Measurements from ENCODE around the gene PEAK1. TPM values are rescaled to one million over a fixed set of nuclear protein-coding genes. Genes with fewer than 3 reads are reported as not detected.

Gene PEAK1
- total RNA-seq, 1 experiment from 2014 or later, result 21.2 TPM

- no peak overlapping the region for H3K4me2 ChIP-seq (ENCODE audit: insufficient read depth, insufficient read length, low read length)
- H3K9me3 Mint-ChIP-seq, result no peaks in the 10 kb centered on the region
- H2BK15ac ChIP-seq (ENCODE audit: low read depth, low read length), result no peak overlapping the region
- H3K79me2 ChIP-seq (ENCODE audit: insufficient read depth, low read length), result no peaks in the 10 kb centered on the region
- DNase-seq, result no peak
- no peak overlapping the region for H3K9ac ChIP-seq (ENCODE audit: extremely low read depth, insufficient read length, low read length)
- no peak overlapping the region for H2AFZ ChIP-seq (ENCODE audit: low read length)
- H2BK5ac ChIP-seq (ENCODE audit: insufficient read length, low read length), result no peak overlapping the region
- no peak for TF ChIP-seq CTCF (conservative IDR thresholded peaks at IDR 0.05)
- no peaks in the 10 kb centered on the region for H3K23me2 ChIP-seq (ENCODE audit: insufficient read length, low read depth, low read length, poor library complexity, severe bottlenecking)
- no peak overlapping the region for H3K18ac ChIP-seq (ENCODE audit: insufficient read length, low read depth, low read length)
- no peak overlapping the region for H4K5ac ChIP-seq (ENCODE audit: insufficient read length, low read depth, low read length)
- H2AK5ac ChIP-seq (ENCODE audit: insufficient read length, low read length), result no peak overlapping the region
- no peak overlapping the region for H2BK12ac ChIP-seq (ENCODE audit: insufficient read length, low read depth, low read length)
- no peak overlapping the region for H3T11ph ChIP-seq (ENCODE audit: low read length)
- peaks cover 5 to 16% (median 13%) of the 10 kb centered on the region in 3 experiments; a peak in 5 of 7 replicates for H3K36me3 Mint-ChIP-seq (ENCODE audit: insufficient read depth in 1 of 3, low read depth in 3 of 3)
- no peak overlapping the region for H2BK120ac ChIP-seq (ENCODE audit: low read depth, low read length, poor library complexity, severe bottlenecking)
- no peak overlapping the region for H3K27ac Mint-ChIP-seq
- WGBS (ENCODE audit: extremely low coverage, insufficient read length, low lambda C conversion rate), result no CpG with 5 or more reads among the region's 2 CpGs
- H3K27me3 Mint-ChIP-seq (ENCODE audit: low read depth), result no peaks in the 10 kb centered on the region
- H4K8ac ChIP-seq (replicated peaks; ENCODE audit: insufficient read length, low read depth, low read length), result no peak overlapping the region
- no peak overlapping the region for H3K14ac ChIP-seq (ENCODE audit: insufficient read depth, low read length)
- H3K4me3 Mint-ChIP-seq, result no peak overlapping the region
- no peaks in the 10 kb centered on the region for H3K9me3 ChIP-seq (ENCODE audit: control insufficient read depth, low read depth, low read length)
- H2BK20ac ChIP-seq (ENCODE audit: low read depth, low read length, poor library complexity, severe bottlenecking), result no peak overlapping the region
- H4K91ac ChIP-seq (ENCODE audit: insufficient read length, low read depth, low read length), result no peak overlapping the region
- no peak overlapping the region for H3K27ac ChIP-seq (ENCODE audit: insufficient read length, low read depth, low read length)
- H3K4me1 ChIP-seq (ENCODE audit: insufficient read depth, low read length), result no peaks in the 10 kb centered on the region; the same call in 1 of the 2 replicates
- no peak overlapping the region for H3K56ac ChIP-seq (ENCODE audit: insufficient read length, low read depth, low read length)
- H3K79me1 ChIP-seq (ENCODE audit: insufficient read depth, low read depth, low read length, poor library complexity, severe bottlenecking), result no peaks in the 10 kb centered on the region
- H3K23ac ChIP-seq (ENCODE audit: insufficient read length, low read depth, low read length), result no peak overlapping the region
- no peaks in the 10 kb centered on the region for H4K20me1 ChIP-seq (ENCODE audit: control insufficient read depth, insufficient read depth, insufficient read length)
- H3K4me1 Mint-ChIP-seq, result peaks cover 11% of the 10 kb centered on the region in 2 experiments
- H3K27me3 ChIP-seq (ENCODE audit: insufficient read depth, low read length), result no peaks in the 10 kb centered on the region
- no peak overlapping the region for H3K4ac ChIP-seq (ENCODE audit: low read depth, low read length)
These were observed 39.1 kb upstream of the PEAK1 start for GRCh38 chr15:77459031-77459430.

All from H9 (cell line).